ENCODE data around the gene RUBCN.

- TF ChIP-seq POLR2A (IDR thresholded peaks at IDR 0.05; ENCODE audit: low read length) (no peak), GATA1 (IDR thresholded peaks at IDR 0.05; ENCODE audit: low read depth, low read length) (no peak)
Measured at GRCh38 chr3:197750396-197750831, 13.7 kb upstream of the RUBCN start.
